A673 (cell line): Measurements from ENCODE around the gene JAKMIP1.

ENCODE experiments used
- EZH2 ChIP-seq: fragments of 200-600 bp; sonication (generic); IDR thresholded peaks from 2 replicates; pipeline ENCODE4 v1.6.1; 2017; ENCODE audit warnings: borderline replicate concordance, low read depth, mild to moderate bottlenecking, mixed read lengths, antibody characterized with exemption, low read length; ENCODE audit not compliant: poor library complexity, severe bottlenecking
- TF ChIP-seq, protein P1 (sequence below): fragments of 300-800, 200-600 bp; sonication (generic); conservative IDR thresholded peaks from 2 replicates; pipeline ENCODE4 v1.5.1; 2017; ENCODE audit warnings: low read depth, mild to moderate bottlenecking, antibody characterized with exemption, low read length, moderate library complexity, mixed read lengths

DNA sequence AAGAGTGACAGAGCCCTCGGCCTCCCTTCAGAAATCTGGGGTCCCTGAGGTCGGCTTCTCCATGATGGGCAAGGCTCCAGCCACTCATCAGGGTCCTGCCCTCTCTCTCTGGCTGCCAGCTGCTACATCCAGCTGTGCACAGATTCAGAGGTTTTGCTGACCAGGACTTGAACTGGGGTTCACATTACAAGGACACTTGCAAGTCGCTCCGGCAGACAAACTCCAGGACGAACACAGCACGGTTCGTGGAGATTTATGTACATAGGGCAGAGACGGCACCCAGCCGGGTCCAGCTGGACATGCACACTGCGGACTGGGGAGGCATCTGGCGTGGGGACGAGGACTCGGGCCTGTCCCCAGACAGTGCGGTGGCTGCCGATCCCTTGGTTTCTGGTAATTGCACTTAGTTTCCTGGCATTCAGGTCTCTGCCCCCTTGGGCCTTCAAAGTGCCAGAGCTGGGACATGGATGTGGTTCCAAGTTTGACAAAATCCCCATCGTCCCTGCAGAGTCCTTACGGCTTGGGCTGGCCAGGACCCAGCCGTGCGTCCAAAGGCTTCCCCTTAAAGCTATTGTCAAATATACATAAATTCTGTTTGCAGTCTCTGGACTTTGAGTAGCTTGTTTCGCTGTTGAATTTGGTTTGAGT lies 175.9 kb downstream of the JAKMIP1 start:
- TF ChIP-seq, protein P1, sequence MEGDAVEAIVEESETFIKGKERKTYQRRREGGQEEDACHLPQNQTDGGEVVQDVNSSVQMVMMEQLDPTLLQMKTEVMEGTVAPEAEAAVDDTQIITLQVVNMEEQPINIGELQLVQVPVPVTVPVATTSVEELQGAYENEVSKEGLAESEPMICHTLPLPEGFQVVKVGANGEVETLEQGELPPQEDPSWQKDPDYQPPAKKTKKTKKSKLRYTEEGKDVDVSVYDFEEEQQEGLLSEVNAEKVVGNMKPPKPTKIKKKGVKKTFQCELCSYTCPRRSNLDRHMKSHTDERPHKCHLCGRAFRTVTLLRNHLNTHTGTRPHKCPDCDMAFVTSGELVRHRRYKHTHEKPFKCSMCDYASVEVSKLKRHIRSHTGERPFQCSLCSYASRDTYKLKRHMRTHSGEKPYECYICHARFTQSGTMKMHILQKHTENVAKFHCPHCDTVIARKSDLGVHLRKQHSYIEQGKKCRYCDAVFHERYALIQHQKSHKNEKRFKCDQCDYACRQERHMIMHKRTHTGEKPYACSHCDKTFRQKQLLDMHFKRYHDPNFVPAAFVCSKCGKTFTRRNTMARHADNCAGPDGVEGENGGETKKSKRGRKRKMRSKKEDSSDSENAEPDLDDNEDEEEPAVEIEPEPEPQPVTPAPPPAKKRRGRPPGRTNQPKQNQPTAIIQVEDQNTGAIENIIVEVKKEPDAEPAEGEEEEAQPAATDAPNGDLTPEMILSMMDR: no peak
- TF ChIP-seq EZH2: no peak
